ENCODE data around the gene SLC25A46. TPM values are rescaled to one million over a fixed set of nuclear protein-coding genes. Genes with fewer than 3 reads are reported as not detected.
A peak's percentile ranks its signal among the peaks of the same experiment; 100 is the strongest.
"Not testable (repeated sequence)": the region's sequence is repeated elsewhere in the genome, so short reads cannot be mapped to it uniquely, and the experiment has no call there.

SLC25A46 gene
- total RNA-seq, 1 experiment from 2014 or later = 62.6 TPM

- DNase-seq (ENCODE audit: low spot score) = no peak
- in situ Hi-C loops (cut with HindIII; ENCODE audit: low sequenced_read_pairs) = no loop called here
Measured at GRCh38 chr5:110752953-110753352, 14.1 kb downstream of the SLC25A46 start.

GRCh38 chr5:110753600-110753999 is 14.8 kb downstream of the SLC25A46 start:
- DNase-seq (ENCODE audit: low spot score) = no peak
- in situ Hi-C loops (cut with HindIII; ENCODE audit: low sequenced_read_pairs) = no loop called here

DNA sequence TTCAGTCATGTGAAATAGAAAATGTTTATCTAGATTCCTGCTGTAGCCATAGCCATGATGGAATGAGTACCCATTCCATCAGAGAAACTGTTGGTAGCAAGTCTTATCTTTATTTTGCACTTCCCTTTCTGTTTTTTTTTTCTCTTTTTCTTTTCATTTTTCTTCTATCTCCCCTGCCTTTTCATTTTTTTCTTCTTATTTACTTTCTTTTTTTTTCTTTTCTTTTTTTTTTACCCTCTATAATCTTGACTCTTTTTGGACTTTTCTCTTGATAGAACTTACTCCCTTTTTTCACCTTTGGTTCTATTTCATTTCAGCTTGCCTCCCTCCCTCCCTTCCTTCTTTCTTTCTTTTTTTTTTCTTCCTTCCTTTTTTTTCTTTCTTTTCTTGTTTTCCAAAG is 15.4 kb downstream of the SLC25A46 start:
- in situ Hi-C loops (cut with HindIII; ENCODE audit: low sequenced_read_pairs) = no loop called here
- DNase-seq (ENCODE audit: low spot score) = no peak

- DNase-seq (ENCODE audit: low spot score) = peak; percentile 59
- in situ Hi-C loops (cut with HindIII; ENCODE audit: low sequenced_read_pairs) = no loop called here
Measured at GRCh38 chr5:110757118-110757729, 18.4 kb downstream of the SLC25A46 start.

DNA sequence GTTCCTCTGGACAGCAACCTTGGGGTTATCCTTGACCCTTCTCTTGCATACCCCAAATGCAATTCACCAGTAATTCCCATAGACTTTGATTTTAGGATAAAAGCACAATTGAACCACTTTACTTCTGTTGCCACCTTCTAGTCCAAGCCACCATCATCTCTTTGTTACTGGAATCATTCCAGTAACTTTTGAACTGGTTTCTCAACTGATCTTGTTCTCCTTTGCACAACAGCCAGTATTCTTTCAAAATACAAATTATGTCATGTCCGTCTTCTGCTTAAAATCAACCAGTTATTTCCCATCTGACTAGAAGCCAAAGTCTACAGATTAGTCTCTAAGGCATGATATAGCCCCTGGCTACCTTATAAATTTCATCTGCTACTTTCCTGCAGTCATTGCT is 21.4 kb downstream of the SLC25A46 start:
- in situ Hi-C loops (cut with HindIII; ENCODE audit: low sequenced_read_pairs) = no loop called here
- no peak for DNase-seq (ENCODE audit: low spot score)

- no peak for DNase-seq (ENCODE audit: low spot score)
- in situ Hi-C loops (cut with HindIII; ENCODE audit: low sequenced_read_pairs) = no loop called here
Measured at GRCh38 chr5:110768138-110768860, 29.5 kb downstream of the SLC25A46 start.

GRCh38 chr5:110769000-110769681 is 30.3 kb downstream of the SLC25A46 start:
- in situ Hi-C loops (cut with HindIII; ENCODE audit: low sequenced_read_pairs) = no loop called here
- DNase-seq (ENCODE audit: low spot score) = no peak

DNA sequence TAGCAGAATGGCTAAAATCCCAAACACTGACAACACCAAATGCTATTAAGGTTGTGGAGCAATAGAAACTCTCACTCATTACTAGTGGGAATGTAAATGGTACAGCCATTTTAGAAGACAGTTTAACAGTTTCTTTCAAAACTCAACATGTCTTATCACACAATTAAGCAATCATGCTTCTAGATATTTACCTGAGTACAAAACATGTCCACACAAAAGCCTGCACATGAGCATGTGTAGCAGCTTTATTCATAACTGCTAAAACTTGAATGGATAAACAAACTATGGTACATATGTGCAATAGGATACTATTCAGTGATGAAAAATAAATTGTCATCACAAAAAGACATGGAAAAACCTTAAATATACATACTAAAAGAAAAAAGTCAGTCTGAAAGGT is 31.5 kb downstream of the SLC25A46 start:
- DNase-seq (ENCODE audit: low spot score) = no peak
- in situ Hi-C loops (cut with HindIII; ENCODE audit: low sequenced_read_pairs) = no loop called here

DNA sequence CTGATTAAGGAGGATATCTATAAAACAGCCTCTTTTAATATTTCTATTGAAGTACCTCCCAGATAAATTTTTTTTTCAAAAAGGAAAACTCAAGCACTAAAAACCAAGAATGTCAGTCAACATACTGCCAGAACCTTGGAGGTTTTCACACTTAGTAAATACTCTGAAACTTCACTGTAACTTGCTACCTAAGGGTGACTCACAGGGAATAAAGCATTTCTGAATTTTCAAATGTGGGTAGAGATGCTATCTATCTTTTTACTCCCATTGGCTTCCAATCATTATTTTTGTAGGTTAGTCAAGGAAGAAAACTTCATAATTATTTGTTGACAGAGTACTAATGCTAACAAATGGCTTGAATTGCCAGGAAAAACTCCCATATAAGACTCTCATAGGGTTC is 46.1 kb downstream of the SLC25A46 start:
- no peak for DNase-seq (ENCODE audit: low spot score)
- in situ Hi-C loops (cut with HindIII; ENCODE audit: low sequenced_read_pairs) = no loop called here

DNA sequence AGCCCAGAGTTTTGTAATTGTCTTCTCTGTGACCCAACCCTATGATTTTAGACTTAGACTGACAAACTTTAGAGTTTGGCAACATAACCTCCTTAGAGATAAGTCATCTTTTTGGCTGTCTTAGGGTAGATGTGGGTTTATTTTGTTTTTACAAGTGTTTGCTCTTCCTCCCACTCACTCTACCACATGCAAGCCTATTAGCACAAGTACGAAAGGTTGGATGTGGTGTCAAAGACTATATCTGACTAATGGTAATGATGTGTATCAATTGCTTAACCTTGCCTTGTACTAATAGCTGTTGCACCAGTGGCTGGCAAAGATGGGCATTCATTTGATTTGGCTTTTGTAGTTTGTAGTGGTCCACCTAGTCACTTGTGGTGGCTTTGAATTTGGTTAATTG is 46.5 kb downstream of the SLC25A46 start:
- in situ Hi-C loops (cut with HindIII; ENCODE audit: low sequenced_read_pairs) = no loop called here
- DNase-seq (ENCODE audit: low spot score) = no peak

GRCh38 chr5:110788006-110788405 is 49.2 kb downstream of the SLC25A46 start:
- in situ Hi-C loops (cut with HindIII; ENCODE audit: low sequenced_read_pairs); DNase-seq (ENCODE audit: low spot score): not testable (repeated sequence)

GRCh38 chr5:110790673-110791072 is 51.9 kb downstream of the SLC25A46 start:
- in situ Hi-C loops (cut with HindIII; ENCODE audit: low sequenced_read_pairs) = no loop called here
- DNase-seq (ENCODE audit: low spot score) = no peak

GRCh38 chr5:110802998-110803397 is 64.2 kb downstream of the SLC25A46 start:
- no peak for DNase-seq (ENCODE audit: low spot score)
- in situ Hi-C loops (cut with HindIII; ENCODE audit: low sequenced_read_pairs) = no loop called here

DNA sequence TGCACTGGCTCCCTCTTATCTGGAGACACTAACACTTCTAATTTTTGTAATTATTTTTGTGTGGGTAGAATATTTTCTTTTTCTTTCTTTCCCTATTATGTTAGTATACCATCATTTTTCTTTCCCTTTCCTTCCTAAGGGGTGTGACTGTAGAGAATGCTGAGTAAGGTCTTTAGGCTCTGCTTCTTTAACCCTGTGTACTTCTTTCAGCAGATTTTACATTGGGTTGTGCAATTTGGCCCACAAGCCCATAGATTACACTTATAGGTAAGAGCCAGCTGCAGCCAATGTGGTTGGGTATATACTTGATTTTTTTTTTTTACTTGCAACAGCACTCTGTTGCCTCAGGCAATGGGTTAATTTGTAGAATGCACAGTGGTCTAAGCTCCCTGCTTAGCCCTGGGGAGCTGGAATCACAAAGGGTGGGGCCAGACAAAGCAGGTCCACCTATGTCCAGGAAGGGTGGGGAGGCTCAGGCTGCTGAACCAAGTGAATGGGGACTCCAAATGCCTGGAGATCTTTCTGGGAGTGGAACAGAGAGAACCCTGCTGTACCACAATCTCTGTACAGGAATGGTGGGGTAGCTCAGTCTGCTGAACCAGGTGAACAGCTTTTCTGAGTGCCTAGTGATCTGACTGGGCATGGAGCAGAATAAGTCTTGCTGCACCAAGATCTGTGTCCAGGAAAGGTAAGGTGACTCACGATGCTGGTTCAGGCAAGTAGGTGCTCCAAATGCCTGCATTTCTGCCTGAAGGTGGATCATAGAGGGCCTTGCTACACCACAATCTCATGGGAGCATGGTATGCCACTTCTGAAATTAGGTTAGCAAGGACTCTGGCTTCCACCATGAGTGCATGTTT is 64.9 kb downstream of the SLC25A46 start:
- no peak for DNase-seq (ENCODE audit: low spot score)
- in situ Hi-C loops (cut with HindIII; ENCODE audit: low sequenced_read_pairs) = no loop called here

DNA sequence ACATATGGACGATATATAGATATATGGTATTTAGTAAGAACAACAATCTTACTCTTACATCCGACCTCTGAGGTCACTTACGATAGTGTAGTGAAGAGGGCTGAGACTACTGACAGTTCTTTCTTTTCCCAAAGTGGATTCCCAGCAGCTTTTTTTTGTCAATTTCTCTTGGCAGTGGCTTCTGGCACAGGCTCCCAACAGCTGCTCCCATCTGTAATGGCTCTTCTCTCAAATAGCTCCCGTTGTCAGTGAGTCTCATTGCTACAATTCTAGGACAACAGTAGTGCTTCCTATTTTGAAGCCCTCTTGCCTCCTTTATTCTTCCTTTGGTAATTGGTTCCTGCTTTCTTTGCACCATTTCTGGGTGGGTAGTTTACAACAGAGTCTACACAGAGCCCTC is 68.4 kb downstream of the SLC25A46 start:
- DNase-seq (ENCODE audit: low spot score) = no peak
- in situ Hi-C loops (cut with HindIII; ENCODE audit: low sequenced_read_pairs) = no loop called here

DNA sequence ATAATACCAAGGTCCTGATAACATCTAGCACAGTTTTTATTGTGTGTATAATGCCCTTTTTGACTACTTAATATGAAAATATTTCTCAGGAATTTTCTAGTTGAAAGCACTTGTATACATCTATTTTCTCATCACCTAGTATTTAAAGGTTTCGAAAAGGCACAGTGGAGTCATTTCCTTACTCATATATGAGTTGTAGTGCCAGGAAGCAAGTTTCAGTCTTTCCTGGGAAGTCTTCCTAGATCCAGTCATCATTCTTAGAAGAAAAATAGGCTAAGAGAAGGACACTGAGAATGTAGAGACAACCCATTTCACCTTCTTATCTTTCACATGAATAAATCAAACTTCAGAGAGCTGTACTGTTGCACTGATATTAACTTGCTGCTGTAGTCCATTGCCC is 70.2 kb downstream of the SLC25A46 start:
- in situ Hi-C loops (cut with HindIII; ENCODE audit: low sequenced_read_pairs) = no loop called here
- no peak for DNase-seq (ENCODE audit: low spot score)
